GM19351 (cell line): Measurements from ENCODE around the gene DAZAP2.
"Not testable (repeated sequence)": the region's sequence is repeated elsewhere in the genome, so short reads cannot be mapped to it uniquely, and the experiment has no call there.

ENCODE experiments used
- ATAC-seq: cut with Tn5 transposase; IDR thresholded peaks from one replicate; pipeline ENCODE4 v1.9.1; 2021; ENCODE audit warnings: mild to moderate bottlenecking, moderate library complexity; ENCODE audit not compliant: unreplicated experiment

The DAZAP2 gene

GRCh38 chr12:51217133-51217967 is 21.3 kb upstream of the DAZAP2 start:
- peak; percentile 41 for ATAC-seq

GRCh38 chr12:51217968-51218606 is 20.5 kb upstream of the DAZAP2 start, which contains the start of gene POU6F1:
POU6F1 (minus strand) TSS chr12:51218062; CDS start chr12:51206836, 11,226 bp downstream.
- ATAC-seq: peak; percentile 80

GRCh38 chr12:51218607-51219161 is 19.9 kb upstream of the DAZAP2 start:
- no peak for ATAC-seq

GRCh38 chr12:51219322-51219721 is 19.3 kb upstream of the DAZAP2 start:
- ATAC-seq: no peak

GRCh38 chr12:51219857-51220256 is 18.8 kb upstream of the DAZAP2 start:
- not testable (repeated sequence) for ATAC-seq

GRCh38 chr12:51222461-51222860 is 16.2 kb upstream of the DAZAP2 start:
- ATAC-seq: no peak

GRCh38 chr12:51224625-51225024 is 14.0 kb upstream of the DAZAP2 start:
- no peak for ATAC-seq

GRCh38 chr12:51225234-51225633 is 13.4 kb upstream of the DAZAP2 start:
- ATAC-seq: no peak

GRCh38 chr12:51225771-51226170 is 12.9 kb upstream of the DAZAP2 start:
- ATAC-seq: no peak

GRCh38 chr12:51227112-51227511 is 11.5 kb upstream of the DAZAP2 start:
- ATAC-seq: not testable (repeated sequence)

GRCh38 chr12:51227962-51228361 is 10.7 kb upstream of the DAZAP2 start:
- ATAC-seq: no peak

- no peak for ATAC-seq
Measured at GRCh38 chr12:51229116-51229809, 9.4 kb upstream of the DAZAP2 start.

- no peak for ATAC-seq
Measured at GRCh38 chr12:51232642-51233041, 6.0 kb upstream of the DAZAP2 start.

GRCh38 chr12:51234530-51234929 is 4.1 kb upstream of the DAZAP2 start:
- no peak for ATAC-seq

GRCh38 chr12:51238037-51238509 is 553 bp upstream of the DAZAP2 start:
- no peak for ATAC-seq

- ATAC-seq: no peak
Measured at GRCh38 chr12:51240971-51241370, 2.3 kb downstream of the DAZAP2 start.

- ATAC-seq: no peak
Measured at GRCh38 chr12:51242120-51242519, 3.5 kb downstream of the DAZAP2 start.

- ATAC-seq: no peak
Measured at GRCh38 chr12:51242876-51243275, 4.2 kb downstream of the DAZAP2 start.

GRCh38 chr12:51244269-51244668 is 5.6 kb downstream of the DAZAP2 start:
- no peak for ATAC-seq

GRCh38 chr12:51245476-51246253 is 7.0 kb downstream of the DAZAP2 start:
- no peak for ATAC-seq
